CD14-positive monocyte (primary cell): ENCODE data around the gene PPM1F. TPM values are rescaled to one million over a fixed set of nuclear protein-coding genes. Genes with fewer than 3 reads are reported as not detected.

Source experiments
- DNase-seq, 3 donors: peaks; one replicate each; pipeline ENCODE4 v3.0.0-alpha.2; 2011 to 2022
- H2AFZ ChIP-seq: 2 replicates; pipeline ENCODE4 v1.6.0; 2012; ENCODE audit warnings: mild to moderate bottlenecking, low read depth, low read length, inconsistent platforms; ENCODE audit not compliant: insufficient read depth, poor library complexity, severe bottlenecking
- H3K27ac ChIP-seq, 2 donors: 1 replicate in 1 of 2; 2 replicates in 1 of 2; pipeline ENCODE4 v1.5.1; 2012 to 2013; ENCODE audit warnings: low read length in 2 of 2, control low read depth in 1 of 2, inconsistent platforms in 1 of 2, low read depth in 1 of 2, mild to moderate bottlenecking in 1 of 2
- H3K27me3 ChIP-seq, 2 donors: one replicate each; pipeline versions ENCODE4 v1.6.0 to v1.6.1; 2011 to 2013; ENCODE audit warnings: low read length in 2 of 2; ENCODE audit not compliant: control insufficient read depth in 2 of 2, insufficient read depth in 2 of 2
- H3K36me3 ChIP-seq, 2 donors: replicated peaks in 1 of 2; 1 replicate in 1 of 2; 2 replicates in 1 of 2; pipeline versions ENCODE4 v1.5.1 to v1.6.1; 2012 to 2013; ENCODE audit warnings: low read length in 2 of 2, control low read depth in 1 of 2, inconsistent platforms in 1 of 2, mild to moderate bottlenecking in 1 of 2; ENCODE audit not compliant: insufficient read depth in 2 of 2, control insufficient read depth in 1 of 2
- H3K4me1 ChIP-seq, 2 donors: 1 replicate in 1 of 2; 2 replicates in 1 of 2; pipeline versions ENCODE4 v1.5.1 to v1.6.1; 2012 to 2013; ENCODE audit warnings: low read length in 2 of 2, control low read depth in 1 of 2, inconsistent platforms in 1 of 2, mild to moderate bottlenecking in 1 of 2, moderate library complexity in 1 of 2; ENCODE audit not compliant: insufficient read depth in 2 of 2, control insufficient read depth in 1 of 2
- H3K4me2 ChIP-seq: replicated peaks from 2 replicates; pipeline ENCODE3; 2012; ENCODE audit warnings: low read length, moderate library complexity, mild to moderate bottlenecking; ENCODE audit not compliant: poor library complexity, severe bottlenecking; ENCODE audit errors: extremely low read depth
- H3K4me3 ChIP-seq, 3 experiments: fragments of 200-600 bp in 1 of 3; sonication (generic) in 1 of 3; replicated peaks in 1 of 3; 1 replicate in 2 of 3; 2 replicates in 1 of 3; pipeline ENCODE4 v1.5.1; 2011 to 2013; ENCODE audit warnings: low read length in 3 of 3, mild to moderate bottlenecking in 3 of 3, control low read depth in 2 of 3, low read depth in 2 of 3, inconsistent platforms in 1 of 3, moderate library complexity in 1 of 3
- H3K79me2 ChIP-seq: 2 replicates; pipeline ENCODE4 v1.6.0; 2012; ENCODE audit warnings: mild to moderate bottlenecking, control low read depth, inconsistent platforms, low read length, moderate library complexity; ENCODE audit not compliant: insufficient read depth
- H3K9ac ChIP-seq: 2 replicates; pipeline ENCODE4 v1.6.0; 2017; ENCODE audit warnings: low read length, mild to moderate bottlenecking; ENCODE audit not compliant: insufficient read depth, poor library complexity, severe bottlenecking
- H3K9me3 ChIP-seq, 2 donors: replicated peaks in 1 of 2; 1 replicate in 1 of 2; 2 replicates in 1 of 2; pipeline versions ENCODE4 v1.5.1 to v1.6.1; 2012 to 2013; ENCODE audit warnings: low read length in 2 of 2, control low read depth in 1 of 2; ENCODE audit not compliant: control insufficient read depth in 1 of 2, insufficient read depth in 1 of 2
- H4K20me1 ChIP-seq: 2 replicates; pipeline ENCODE4 v1.6.0; 2012; ENCODE audit warnings: mild to moderate bottlenecking, low read length, control low read depth, moderate library complexity; ENCODE audit not compliant: insufficient read depth
- H3K27ac Mint-ChIP-seq, 7 donors: one replicate each; pipeline ENCODE4 v1.8.0; 2020; ENCODE audit warnings: mild to moderate bottlenecking in 7 of 7, mixed read lengths in 7 of 7, moderate library complexity in 6 of 7, inconsistent platforms in 2 of 7
- H3K27me3 Mint-ChIP-seq, 3 donors: one replicate each; pipeline ENCODE4 v1.8.0; 2021 to 2022; ENCODE audit warnings: low read depth in 3 of 3, mild to moderate bottlenecking in 3 of 3, mixed read lengths in 3 of 3, moderate library complexity in 3 of 3, inconsistent platforms in 1 of 3
- H3K36me3 Mint-ChIP-seq, 2 donors: one replicate each; pipeline ENCODE4 v1.8.0; 2020; ENCODE audit warnings: mixed read lengths in 2 of 2, inconsistent platforms in 1 of 2, mild to moderate bottlenecking in 1 of 2
- H3K4me1 Mint-ChIP-seq: one replicate; pipeline ENCODE4 v1.8.0; 2020; ENCODE audit warnings: mild to moderate bottlenecking, mixed read lengths
- H3K4me3 Mint-ChIP-seq, 2 donors: one replicate each; pipeline ENCODE4 v1.8.0; 2020; ENCODE audit warnings: mild to moderate bottlenecking in 2 of 2, mixed read lengths in 2 of 2, moderate library complexity in 1 of 2
- H3K9me3 Mint-ChIP-seq, 7 donors: one replicate each; pipeline ENCODE4 v1.8.0; 2020 to 2022; ENCODE audit warnings: mixed read lengths in 7 of 7, mild to moderate bottlenecking in 6 of 7, moderate library complexity in 6 of 7, inconsistent platforms in 2 of 7
- CTCF ChIP-seq: fragments of 200-600 bp; IDR thresholded peaks from one replicate; pipeline ENCODE4 v1.8.0; 2022; ENCODE audit warnings: antibody characterized with exemption, mild to moderate bottlenecking
- WGBS: methylation state at CpG from one replicate; pipeline ENCODE4 v1.1.5; 2013; ENCODE audit warnings: missing lambda C conversion rate; ENCODE audit not compliant: insufficient coverage; 5-methylcytosine and 5-hydroxymethylcytosine counted together
- intact Hi-C, 2 donors: fragments of 100-400 bp; cut with micrococcal nuclease; formaldehyde crosslinking; loops; one replicate each; pipeline versions ENCODE4 v1.15.0 to v1.15.1; 2023
- polyA plus RNA-seq, 3 donors: library from polyadenylated mRNA; depleted of rRNA in 1 of 3; unstranded in 2 of 3; stranded (reverse) in 1 of 3; fragments of 300-500 nt in 2 of 3; fragments of >200 nt in 1 of 3; fragmentation: Illumina TruSeq in 2 of 3; gene quantifications; 1 replicate in 2 of 3; 2 replicates in 1 of 3; pipeline ENCODE4 v1.2.3, GENCODE V29; 2012 to 2021

Gene PPM1F
- polyA plus RNA-seq, 3 donors: 28.8 to 95.0 (median 37.2) TPM

GRCh38 chr22:21923163-21923561 is 29.5 kb downstream of the PPM1F start:
- H3K4me2 ChIP-seq: no peak overlapping the region
- peaks cover 77% of the 10 kb centered on the region for H4K20me1 ChIP-seq
- Mint-ChIP-seq H3K4me1 (no peaks in the 10 kb centered on the region), H3K9me3 (no peaks in the 10 kb centered on the region), H3K4me3 (no peak overlapping the region), H3K36me3 (peaks cover 64 to 91% of the 10 kb centered on the region in 2 donors), H3K27me3 (no peaks in the 10 kb centered on the region), H3K27ac (peak overlapping the region in 1 of 7 donors; percentile 9)
- H3K36me3 ChIP-seq: peaks cover 68 to 88% of the 10 kb centered on the region in 2 donors
- no peak overlapping the region for H2AFZ ChIP-seq
- no peak overlapping the region for H3K9ac ChIP-seq
- no peaks in the 10 kb centered on the region for H3K9me3 ChIP-seq
- no peak overlapping the region for H3K4me3 ChIP-seq
- H3K27ac ChIP-seq: no peak overlapping the region
- TF ChIP-seq CTCF: no peak
- H3K4me1 ChIP-seq: no peaks in the 10 kb centered on the region
- peak in 1 of 3 donors; percentile 4 for DNase-seq
- intact Hi-C loops: no loop called here
- H3K79me2 ChIP-seq: no peaks in the 10 kb centered on the region
- WGBS: 94% methylated on average over 19 of the region's 21 CpGs
- no peaks in the 10 kb centered on the region for H3K27me3 ChIP-seq

GRCh38 chr22:21922370-21923162 is 30.1 kb downstream of the PPM1F start:
- H3K4me1 ChIP-seq: no peaks in the 10 kb centered on the region
- Mint-ChIP-seq H3K27ac (peak overlapping the region in 1 of 7 donors; percentile 21), H3K4me1 (no peaks in the 10 kb centered on the region)

More at GRCh38 chr22:21922370-21923162, 30.1 kb downstream of the PPM1F start:
- no peak overlapping the region for H3K27ac ChIP-seq
- H3K9ac ChIP-seq: no peak overlapping the region
- H3K27me3 ChIP-seq: no peaks in the 10 kb centered on the region
- no peaks in the 10 kb centered on the region for H3K79me2 ChIP-seq
- H3K9me3 Mint-ChIP-seq: no peaks in the 10 kb centered on the region
- peaks cover 63 to 82% of the 10 kb centered on the region in 2 donors for H3K36me3 ChIP-seq
- no peak overlapping the region for H2AFZ ChIP-seq
- H3K27me3 Mint-ChIP-seq: no peaks in the 10 kb centered on the region
- WGBS: 98% methylated on average over 16 of the region's 20 CpGs
- H3K4me3 ChIP-seq: no peak overlapping the region
- H3K36me3 Mint-ChIP-seq: peaks cover 58 to 85% of the 10 kb centered on the region in 2 donors
- H3K4me2 ChIP-seq: no peak overlapping the region
- no peak for DNase-seq
- no peaks in the 10 kb centered on the region for H3K9me3 ChIP-seq
- TF ChIP-seq CTCF: no peak
- peaks cover 75% of the 10 kb centered on the region for H4K20me1 ChIP-seq
- intact Hi-C loops: no loop called here
- no peak overlapping the region for H3K4me3 Mint-ChIP-seq
